ENCODE measurements around the gene ZBTB22. TPM values are rescaled to one million over a fixed set of nuclear protein-coding genes. Genes with fewer than 3 reads are reported as not detected.
A peak's percentile ranks its signal among the peaks of the same experiment; 100 is the strongest.
"Not testable (repeated sequence)": the region's sequence is repeated elsewhere in the genome, so short reads cannot be mapped to it uniquely, and the experiment has no call there.

ZBTB22 gene
- total RNA-seq, 1 donor = 12.6 TPM

GRCh38 chr6:33343953-33344611, 26.5 kb upstream of the ZBTB22 start:
- Histone ChIP-seq H3K27me3 (ENCODE audit: insufficient read depth, low read length) (no peaks in the 10 kb centered on the region), H3K9me3 (ENCODE audit: low read depth, low read length) (no peaks in the 10 kb centered on the region), H3K4me1 (ENCODE audit: insufficient read depth, low read length) (peaks cover 41% of the 10 kb centered on the region), H3K4me3 (ENCODE audit: low read length) (no peak overlapping the region)

DNA sequence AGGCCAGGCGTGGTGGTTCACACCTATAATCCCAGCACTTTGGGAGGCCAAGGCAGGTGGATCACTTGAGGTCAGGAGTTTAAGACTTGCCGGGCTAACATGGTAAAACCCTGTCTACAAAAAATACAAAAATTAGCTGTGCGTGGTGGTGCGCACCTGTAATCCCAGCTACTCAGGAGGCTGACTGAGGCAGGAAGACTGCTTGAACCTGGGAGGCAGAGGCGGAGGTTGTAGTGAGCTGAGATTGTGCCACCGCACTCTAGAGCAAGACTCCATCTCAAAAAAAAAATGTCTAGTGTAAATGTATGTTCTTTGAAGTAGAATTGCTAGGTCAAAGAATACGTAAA, 26.0 kb upstream of the ZBTB22 start:
- H3K9me3 ChIP-seq (ENCODE audit: low read depth, low read length); H3K27me3 ChIP-seq (ENCODE audit: insufficient read depth, low read length); H3K4me3 ChIP-seq (ENCODE audit: low read length): not testable (repeated sequence)
- H3K4me1 ChIP-seq (ENCODE audit: insufficient read depth, low read length) = peaks cover 41% of the 10 kb centered on the region

GRCh38 chr6:33339193-33339592, 21.6 kb upstream of the ZBTB22 start:
- Histone ChIP-seq H3K9me3 (ENCODE audit: low read depth, low read length) (no peaks in the 10 kb centered on the region), H3K4me3 (ENCODE audit: low read length) (no peak overlapping the region), H3K4me1 (ENCODE audit: insufficient read depth, low read length) (peaks cover 24% of the 10 kb centered on the region), H3K27me3 (ENCODE audit: insufficient read depth, low read length) (no peaks in the 10 kb centered on the region)

GRCh38 chr6:33336495-33336894, 19.0 kb upstream of the ZBTB22 start:
- Histone ChIP-seq H3K27me3 (ENCODE audit: insufficient read depth, low read length) (no peaks in the 10 kb centered on the region), H3K4me1 (ENCODE audit: insufficient read depth, low read length) (no peaks in the 10 kb centered on the region), H3K9me3 (ENCODE audit: low read depth, low read length) (no peaks in the 10 kb centered on the region), H3K4me3 (ENCODE audit: low read length) (no peak overlapping the region)

DNA sequence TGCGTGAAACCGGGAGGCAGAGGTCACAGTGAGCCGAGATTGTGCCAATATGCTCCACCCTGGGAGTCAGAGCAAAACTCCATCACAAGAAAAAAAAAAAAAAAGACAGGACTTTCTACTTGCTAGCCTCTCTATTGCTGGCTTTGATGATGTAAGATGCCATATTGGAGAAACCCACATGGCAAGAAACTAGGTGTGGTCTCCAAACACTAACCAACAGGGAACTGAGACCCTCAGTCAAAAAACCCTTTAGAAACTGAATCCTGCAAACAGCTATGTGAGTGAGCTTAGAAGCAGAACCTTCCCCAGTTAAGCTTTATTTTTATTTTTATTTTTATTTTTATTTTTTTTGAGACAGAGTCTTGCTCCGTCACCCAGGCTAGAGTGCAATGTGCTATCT, 18.4 kb upstream of the ZBTB22 start:
- Histone ChIP-seq H3K9me3 (ENCODE audit: low read depth, low read length) (no peaks in the 10 kb centered on the region), H3K4me3 (ENCODE audit: low read length) (no peak overlapping the region), H3K27me3 (ENCODE audit: insufficient read depth, low read length) (no peaks in the 10 kb centered on the region), H3K4me1 (ENCODE audit: insufficient read depth, low read length) (no peaks in the 10 kb centered on the region)

- no peaks in the 10 kb centered on the region for H3K9me3 ChIP-seq (ENCODE audit: low read depth, low read length)
- peaks cover 6% of the 10 kb centered on the region for H3K4me1 ChIP-seq (ENCODE audit: insufficient read depth, low read length)
- no peak overlapping the region for H3K4me3 ChIP-seq (ENCODE audit: low read length)
- H3K27me3 ChIP-seq (ENCODE audit: insufficient read depth, low read length) = no peaks in the 10 kb centered on the region
Observed at GRCh38 chr6:33333666-33334065, 16.1 kb upstream of the ZBTB22 start.

- Histone ChIP-seq H3K4me1 (ENCODE audit: insufficient read depth, low read length) (peaks cover 6% of the 10 kb centered on the region), H3K4me3 (ENCODE audit: low read length) (no peak overlapping the region), H3K27me3 (ENCODE audit: insufficient read depth, low read length) (no peaks in the 10 kb centered on the region), H3K9me3 (ENCODE audit: low read depth, low read length) (no peaks in the 10 kb centered on the region)
Observed at GRCh38 chr6:33330736-33331135, 13.2 kb upstream of the ZBTB22 start.

- H3K4me1 ChIP-seq (ENCODE audit: insufficient read depth, low read length) = peaks cover 15% of the 10 kb centered on the region
- no peak overlapping the region for H3K4me3 ChIP-seq (ENCODE audit: low read length)
- no peaks in the 10 kb centered on the region for H3K9me3 ChIP-seq (ENCODE audit: low read depth, low read length)
- no peaks in the 10 kb centered on the region for H3K27me3 ChIP-seq (ENCODE audit: insufficient read depth, low read length)
Observed at GRCh38 chr6:33329058-33329457, 11.5 kb upstream of the ZBTB22 start.

- H3K4me1 ChIP-seq (ENCODE audit: insufficient read depth, low read length) = peaks cover 51% of the 10 kb centered on the region
- H3K4me3 ChIP-seq (ENCODE audit: low read length) = peak overlapping the region; percentile 83
Observed at GRCh38 chr6:33324125-33324524, 6.6 kb upstream of the ZBTB22 start.

DNA sequence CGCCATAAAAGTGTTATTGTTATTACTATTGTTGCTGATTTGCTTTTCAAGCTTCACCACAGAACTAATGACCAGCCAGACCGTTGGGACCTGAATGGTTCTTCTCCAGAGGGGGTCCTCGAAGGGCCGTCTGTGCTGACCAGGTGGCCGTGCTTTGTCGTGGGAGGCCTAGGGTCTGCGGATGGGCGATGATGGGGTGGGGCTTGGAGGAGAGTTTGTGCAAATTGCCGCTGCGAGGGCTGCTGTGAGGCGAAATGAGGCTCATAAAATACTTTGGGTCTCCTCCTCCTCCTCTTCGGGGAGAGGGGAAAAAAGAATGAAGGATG, 6.0 kb upstream of the ZBTB22 start:
- H3K4me3 ChIP-seq (ENCODE audit: low read length) = peak overlapping the region; percentile 83
- H3K4me1 ChIP-seq (ENCODE audit: insufficient read depth, low read length) = peaks cover 56% of the 10 kb centered on the region
- no peaks in the 10 kb centered on the region for H3K9me3 ChIP-seq (ENCODE audit: low read depth, low read length)
- no peaks in the 10 kb centered on the region for H3K27me3 ChIP-seq (ENCODE audit: insufficient read depth, low read length)

More at GRCh38 chr6:33324125-33324524, 6.6 kb upstream of the ZBTB22 start:
- Histone ChIP-seq H3K9me3 (ENCODE audit: low read depth, low read length) (no peaks in the 10 kb centered on the region), H3K27me3 (ENCODE audit: insufficient read depth, low read length) (no peaks in the 10 kb centered on the region)

DNA sequence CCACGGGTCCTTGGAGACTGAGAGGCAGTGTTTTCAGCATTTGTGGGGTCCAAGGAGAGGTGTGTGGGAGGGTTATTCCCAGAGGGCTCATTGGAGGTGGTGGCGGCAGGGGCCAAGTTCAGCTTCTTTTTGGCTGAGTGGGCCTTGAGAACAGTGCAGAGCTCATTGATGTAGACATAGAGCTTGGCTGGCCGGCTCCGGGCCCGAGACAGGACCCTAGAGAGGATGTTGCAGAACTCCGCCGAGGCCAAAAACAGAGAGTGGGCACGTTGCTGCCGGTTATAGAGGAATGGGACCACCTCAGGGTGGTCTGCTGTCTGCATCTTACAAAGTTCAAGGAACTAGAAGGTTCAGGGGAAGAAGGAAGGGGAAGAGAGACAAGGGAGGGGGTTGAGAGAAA, 3.7 kb upstream of the ZBTB22 start:
- no peaks in the 10 kb centered on the region for H3K27me3 ChIP-seq (ENCODE audit: insufficient read depth, low read length)
- H3K4me1 ChIP-seq (ENCODE audit: insufficient read depth, low read length) = peaks cover 73% of the 10 kb centered on the region
- no peak overlapping the region for H3K4me3 ChIP-seq (ENCODE audit: low read length)
- H3K9me3 ChIP-seq (ENCODE audit: low read depth, low read length) = no peaks in the 10 kb centered on the region

GRCh38 chr6:33320315-33321181, 3.0 kb upstream of the ZBTB22 start:
- peaks cover 78% of the 10 kb centered on the region for H3K4me1 ChIP-seq (ENCODE audit: insufficient read depth, low read length)
- no peaks in the 10 kb centered on the region for H3K27me3 ChIP-seq (ENCODE audit: insufficient read depth, low read length)
- no peaks in the 10 kb centered on the region for H3K9me3 ChIP-seq (ENCODE audit: low read depth, low read length)
- H3K4me3 ChIP-seq (ENCODE audit: low read length) = no peak overlapping the region

- H3K4me1 ChIP-seq (ENCODE audit: insufficient read depth, low read length) = peaks cover 84% of the 10 kb centered on the region
Observed at GRCh38 chr6:33319939-33320314, 2.4 kb upstream of the ZBTB22 start.

GRCh38 chr6:33318426-33319073, 1.0 kb upstream of the ZBTB22 start:
- Histone ChIP-seq H3K27me3 (ENCODE audit: insufficient read depth, low read length) (no peaks in the 10 kb centered on the region), H3K4me3 (ENCODE audit: low read length) (peak overlapping the region; percentile 86), H3K4me1 (ENCODE audit: insufficient read depth, low read length) (peaks cover 77% of the 10 kb centered on the region), H3K9me3 (ENCODE audit: low read depth, low read length) (no peaks in the 10 kb centered on the region)

More at GRCh38 chr6:33319939-33320314, 2.4 kb upstream of the ZBTB22 start:
- no peaks in the 10 kb centered on the region for H3K27me3 ChIP-seq (ENCODE audit: insufficient read depth, low read length)
- H3K9me3 ChIP-seq (ENCODE audit: low read depth, low read length) = no peaks in the 10 kb centered on the region
- no peak overlapping the region for H3K4me3 ChIP-seq (ENCODE audit: low read length)

DNA sequence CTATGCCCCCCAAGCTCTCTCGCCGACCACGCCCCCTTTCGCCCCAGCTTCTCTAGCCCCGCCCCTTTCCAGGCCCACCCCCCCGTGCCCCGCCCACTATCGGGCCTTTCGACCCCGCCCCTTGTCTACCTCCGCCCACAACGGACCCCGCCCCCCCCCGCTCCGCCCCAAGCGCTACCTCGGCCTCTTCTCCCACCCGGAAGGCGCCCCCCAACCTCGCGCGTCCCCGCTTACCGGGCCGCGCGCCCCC, 200 bp downstream of the ZBTB22 start:
- no peaks in the 10 kb centered on the region for H3K27me3 ChIP-seq (ENCODE audit: insufficient read depth, low read length)

More for the DNA sequence above, 200 bp downstream of the ZBTB22 start:
- Histone ChIP-seq H3K4me3 (ENCODE audit: low read length) (no peak overlapping the region), H3K4me1 (ENCODE audit: insufficient read depth, low read length) (peaks cover 76% of the 10 kb centered on the region), H3K9me3 (ENCODE audit: low read depth, low read length) (no peaks in the 10 kb centered on the region)
